ENCODE results near the gene ELL.

- TF ChIP-seq CTCF (IDR thresholded peaks at IDR 0.05; ENCODE audit: insufficient read depth, low read length, poor library complexity, severe bottlenecking) = no peak
- no peak for TF ChIP-seq EZH2phosphoT487 (conservative IDR thresholded peaks at IDR 0.05; ENCODE audit: low read length)
These were observed 77.4 kb downstream of the ELL start for GRCh38 chr19:18444513-18444912.
